MM.1S (cell line): ENCODE measurements around the gene HTR7.
"Not testable (repeated sequence)": the region's sequence is repeated elsewhere in the genome, so short reads cannot be mapped to it uniquely, and the experiment has no call there.

ENCODE experiments used
- EZH2 ChIP-seq: fragments of 300-600 bp; sonication (generic); optimal IDR thresholded peaks from 2 replicates; pipeline ENCODE3; 2017; ENCODE audit warnings: low read depth, mild to moderate bottlenecking, antibody characterized with exemption, low read length, mixed read lengths
- EZH2phosphoT487 ChIP-seq: fragments of 300-600 bp; sonication (generic); IDR thresholded peaks from 2 replicates; pipeline ENCODE4 v1.6.1; 2018; ENCODE audit warnings: antibody characterized with exemption, low read length
- TF ChIP-seq, protein P1 (sequence below): fragments of 300-600 bp; sonication (generic); IDR thresholded peaks from 2 replicates; pipeline ENCODE4 v1.5.1; 2016; ENCODE audit warnings: antibody characterized with exemption, low read length, mixed read lengths

GRCh38 chr10:90807106-90807505 lies 50.7 kb downstream of the HTR7 start:
- TF ChIP-seq, protein P1, sequence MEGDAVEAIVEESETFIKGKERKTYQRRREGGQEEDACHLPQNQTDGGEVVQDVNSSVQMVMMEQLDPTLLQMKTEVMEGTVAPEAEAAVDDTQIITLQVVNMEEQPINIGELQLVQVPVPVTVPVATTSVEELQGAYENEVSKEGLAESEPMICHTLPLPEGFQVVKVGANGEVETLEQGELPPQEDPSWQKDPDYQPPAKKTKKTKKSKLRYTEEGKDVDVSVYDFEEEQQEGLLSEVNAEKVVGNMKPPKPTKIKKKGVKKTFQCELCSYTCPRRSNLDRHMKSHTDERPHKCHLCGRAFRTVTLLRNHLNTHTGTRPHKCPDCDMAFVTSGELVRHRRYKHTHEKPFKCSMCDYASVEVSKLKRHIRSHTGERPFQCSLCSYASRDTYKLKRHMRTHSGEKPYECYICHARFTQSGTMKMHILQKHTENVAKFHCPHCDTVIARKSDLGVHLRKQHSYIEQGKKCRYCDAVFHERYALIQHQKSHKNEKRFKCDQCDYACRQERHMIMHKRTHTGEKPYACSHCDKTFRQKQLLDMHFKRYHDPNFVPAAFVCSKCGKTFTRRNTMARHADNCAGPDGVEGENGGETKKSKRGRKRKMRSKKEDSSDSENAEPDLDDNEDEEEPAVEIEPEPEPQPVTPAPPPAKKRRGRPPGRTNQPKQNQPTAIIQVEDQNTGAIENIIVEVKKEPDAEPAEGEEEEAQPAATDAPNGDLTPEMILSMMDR, result not testable (repeated sequence)
- TF ChIP-seq EZH2, EZH2phosphoT487: not testable (repeated sequence)
